ENCODE results near the gene CWC27.
A peak's percentile ranks its signal among the peaks of the same experiment; 100 is the strongest.

CWC27 gene

DNA sequence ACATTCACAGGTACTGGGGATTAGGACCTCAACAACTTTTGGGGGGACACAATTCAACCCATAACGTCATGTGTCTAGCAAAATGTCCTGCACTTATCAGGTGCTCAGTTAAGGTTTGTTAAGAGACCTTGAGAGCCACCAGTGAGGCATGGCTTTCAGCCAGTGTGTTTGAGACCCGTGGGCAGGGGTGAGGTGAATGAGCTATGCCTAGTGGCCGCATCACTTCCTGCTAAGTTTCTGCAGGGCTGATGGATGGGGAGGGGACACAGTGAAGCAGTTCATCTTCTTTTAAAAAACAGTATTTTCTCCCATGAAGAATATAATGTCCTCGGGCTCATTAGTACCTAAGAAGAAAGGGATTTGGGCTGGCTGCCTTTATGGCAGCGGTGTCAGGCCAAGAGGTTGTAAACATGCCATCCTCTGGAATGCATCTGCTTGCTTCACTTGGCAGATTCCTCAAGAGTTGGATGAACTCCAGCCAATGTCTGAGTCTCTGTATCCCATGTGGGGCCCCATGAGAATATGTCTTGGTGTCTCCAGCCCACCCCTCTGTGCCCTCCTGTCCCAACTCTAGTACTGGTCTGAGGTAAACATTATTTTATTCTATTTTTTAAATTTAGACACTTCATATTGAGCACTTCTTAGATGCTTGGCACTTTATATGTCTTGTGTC, 282.2 kb downstream of the CWC27 start:
- H3K27me3 Mint-ChIP-seq, result no peaks in the 10 kb centered on the region

DNA sequence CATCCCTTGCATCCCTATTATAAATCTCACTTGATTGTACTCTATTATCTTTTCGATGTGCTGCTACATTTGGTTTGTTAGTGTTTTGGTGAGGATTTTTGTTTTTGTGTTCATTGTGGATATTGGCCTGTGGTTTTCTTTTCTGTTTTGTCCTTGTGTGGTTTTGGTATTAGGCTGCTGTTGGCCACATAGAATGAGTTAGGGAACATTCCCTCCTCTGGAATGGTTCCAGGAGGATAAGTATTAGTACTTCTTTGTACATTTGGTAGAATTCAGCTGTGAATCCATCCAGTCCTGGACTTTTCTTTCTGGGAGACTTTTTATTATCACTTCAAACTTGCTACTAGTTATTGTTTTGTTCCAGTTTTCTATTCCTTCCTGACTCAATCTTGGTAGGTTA, 287.2 kb downstream of the CWC27 start:
- Mint-ChIP-seq H3K36me3 (ENCODE audit: low read depth) (no peaks in the 10 kb centered on the region), H3K4me3 (no peak overlapping the region), H3K4me1 (ENCODE audit: low read depth) (peaks cover 13% of the 10 kb centered on the region), H3K27me3 (no peaks in the 10 kb centered on the region), H3K9me3 (no peaks in the 10 kb centered on the region), H3K27ac (no peak overlapping the region)

More for the DNA sequence above, 282.2 kb downstream of the CWC27 start:
- H3K4me3 Mint-ChIP-seq, result no peak overlapping the region
- H3K27ac Mint-ChIP-seq, result no peak overlapping the region
- no peaks in the 10 kb centered on the region for H3K9me3 Mint-ChIP-seq
- H3K36me3 Mint-ChIP-seq (ENCODE audit: low read depth), result no peaks in the 10 kb centered on the region
- H3K4me1 Mint-ChIP-seq (ENCODE audit: low read depth), result peaks cover 11% of the 10 kb centered on the region

DNA sequence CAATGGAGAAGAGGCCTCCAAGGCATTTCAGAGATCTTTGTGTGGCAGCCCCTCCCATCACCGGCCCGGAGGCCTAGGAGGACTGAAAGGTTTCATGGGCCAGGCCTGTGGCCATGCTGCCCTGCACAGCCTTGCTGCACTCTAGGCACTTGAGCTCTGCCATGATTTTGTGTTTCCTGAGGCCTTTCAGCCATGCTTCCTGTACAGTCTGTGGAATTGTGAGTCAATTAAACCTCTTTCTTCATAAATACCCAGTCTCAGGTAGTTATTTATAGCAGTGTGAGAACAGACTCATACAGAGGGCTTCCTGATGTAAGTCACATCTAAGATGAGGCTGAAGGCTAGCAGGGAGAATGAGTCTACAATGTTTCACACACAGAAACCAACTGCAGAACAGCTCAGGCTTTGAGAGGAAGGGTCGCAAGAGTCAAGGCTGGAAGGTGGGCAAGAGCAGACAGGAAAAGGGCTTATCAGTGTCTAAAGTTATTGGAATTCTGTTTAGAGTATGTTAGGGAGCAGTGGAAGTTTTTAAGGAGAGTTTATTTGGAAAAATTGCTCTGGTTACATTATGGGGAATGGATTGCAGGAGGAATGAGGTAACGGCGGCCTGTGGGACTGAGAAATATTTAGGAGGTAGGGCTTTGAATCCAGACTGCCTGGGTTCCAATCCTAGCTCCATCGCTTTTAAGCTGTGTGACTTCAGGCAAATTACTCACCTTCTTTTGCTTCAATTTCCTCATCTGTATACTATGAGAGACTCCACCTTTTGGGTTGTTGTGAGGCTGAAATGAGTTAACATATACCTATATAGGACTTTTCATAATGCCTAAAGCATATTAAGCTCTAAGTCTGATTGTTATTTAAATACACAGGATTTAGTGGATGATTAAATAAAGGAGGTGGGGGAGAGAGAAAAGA, 291.2 kb downstream of the CWC27 start:
- Mint-ChIP-seq H3K9me3 (no peaks in the 10 kb centered on the region), H3K27me3 (peaks cover under 1% of the 10 kb centered on the region), H3K36me3 (ENCODE audit: low read depth) (no peaks in the 10 kb centered on the region), H3K27ac (peak overlapping the region; percentile 68), H3K4me1 (ENCODE audit: low read depth) (peaks cover 22% of the 10 kb centered on the region), H3K4me3 (no peak overlapping the region)

DNA sequence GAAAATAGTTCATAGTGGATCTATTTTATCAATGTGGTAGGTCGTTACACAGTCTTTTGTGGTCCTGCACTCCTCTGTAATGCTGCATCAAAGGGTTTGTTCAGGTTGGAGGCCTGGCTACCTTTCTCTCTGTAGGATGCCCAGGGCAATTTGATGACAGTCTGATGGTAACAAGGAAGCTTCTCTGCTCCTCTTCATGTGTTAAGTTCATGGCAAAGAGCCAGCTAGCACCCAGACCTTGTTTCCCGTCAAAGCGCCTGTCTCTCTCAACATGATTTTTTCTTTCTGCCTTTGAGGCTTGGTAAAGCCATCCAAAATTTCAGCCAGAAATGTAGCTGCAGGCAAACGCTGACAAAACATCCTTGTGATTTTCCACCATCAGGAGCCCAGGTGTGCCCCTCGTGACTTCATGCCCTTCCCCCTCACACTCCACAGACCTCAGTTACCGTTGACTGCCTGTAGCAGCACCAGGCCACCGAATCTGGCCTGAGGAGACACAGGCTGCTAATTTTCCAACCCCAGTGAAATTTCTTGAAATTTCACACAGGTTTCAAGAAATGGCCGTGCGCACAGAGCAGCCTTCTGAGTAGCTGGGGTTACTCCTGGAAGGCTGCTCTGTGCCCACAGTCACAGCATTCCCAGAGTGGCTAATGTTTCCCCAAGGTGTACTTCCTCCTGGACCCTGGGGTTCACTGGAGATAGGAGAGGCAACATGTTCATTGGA, 292.7 kb downstream of the CWC27 start:
- Mint-ChIP-seq H3K27ac (no peak overlapping the region), H3K4me3 (no peak overlapping the region), H3K4me1 (ENCODE audit: low read depth) (peaks cover 30% of the 10 kb centered on the region), H3K36me3 (ENCODE audit: low read depth) (no peaks in the 10 kb centered on the region), H3K9me3 (no peaks in the 10 kb centered on the region), H3K27me3 (peaks cover 5% of the 10 kb centered on the region)

DNA sequence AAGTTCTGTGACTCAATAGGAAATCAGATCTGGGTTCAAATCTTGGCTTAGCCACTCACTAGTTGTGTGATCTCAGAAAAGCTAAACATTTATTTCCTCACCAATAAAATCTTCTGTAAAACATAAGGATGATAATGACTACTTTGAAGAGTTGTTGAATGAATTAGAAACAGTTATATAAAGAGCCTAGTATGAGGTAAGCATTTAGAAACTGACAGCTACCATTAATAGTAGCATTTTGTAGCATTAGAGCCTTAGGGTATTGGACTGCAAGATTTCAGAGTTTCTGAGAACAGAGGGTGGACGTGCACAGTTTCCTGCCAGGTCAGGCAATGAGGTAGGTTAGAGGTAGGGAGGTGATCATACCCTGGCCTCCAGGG, 293.2 kb downstream of the CWC27 start:
- Mint-ChIP-seq H3K27ac (no peak overlapping the region), H3K4me1 (ENCODE audit: low read depth) (peaks cover 30% of the 10 kb centered on the region), H3K27me3 (peaks cover 5% of the 10 kb centered on the region), H3K9me3 (no peaks in the 10 kb centered on the region), H3K36me3 (ENCODE audit: low read depth) (no peaks in the 10 kb centered on the region), H3K4me3 (no peak overlapping the region)

GRCh38 chr5:65062469-65063083, 293.8 kb downstream of the CWC27 start:
- Mint-ChIP-seq H3K27ac (no peak overlapping the region), H3K9me3 (no peaks in the 10 kb centered on the region), H3K36me3 (ENCODE audit: low read depth) (no peaks in the 10 kb centered on the region), H3K4me3 (no peak overlapping the region), H3K4me1 (ENCODE audit: low read depth) (peaks cover 30% of the 10 kb centered on the region), H3K27me3 (peaks cover 5% of the 10 kb centered on the region)

DNA sequence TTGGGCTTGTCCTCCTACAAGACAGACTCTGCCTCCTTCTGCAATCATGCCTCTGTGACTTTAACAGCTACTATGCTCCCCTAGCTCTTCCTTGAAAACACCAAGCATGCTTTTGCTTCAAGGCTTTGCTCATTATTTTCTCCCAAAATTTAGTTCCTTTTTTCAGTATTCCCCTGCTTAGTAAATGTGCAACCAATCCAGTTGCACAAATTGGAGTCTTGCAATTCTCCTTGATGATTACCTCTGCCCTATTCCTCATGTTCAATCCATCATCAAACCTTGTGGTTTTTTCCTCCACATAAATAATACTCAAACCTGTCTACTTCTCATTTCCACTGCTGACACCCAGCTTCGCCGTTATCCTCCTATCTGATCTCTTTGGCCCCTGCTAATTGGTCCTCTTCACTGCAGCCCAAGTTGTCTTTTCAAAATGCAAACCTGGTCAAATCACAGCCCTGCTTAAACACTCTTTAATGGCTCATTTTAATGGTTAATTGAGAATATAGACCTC, 296.3 kb downstream of the CWC27 start:
- no peak overlapping the region for H3K4me3 Mint-ChIP-seq
- no peak overlapping the region for H3K27ac Mint-ChIP-seq
- peaks cover 26% of the 10 kb centered on the region for H3K4me1 Mint-ChIP-seq (ENCODE audit: low read depth)
- no peaks in the 10 kb centered on the region for H3K36me3 Mint-ChIP-seq (ENCODE audit: low read depth)
- H3K9me3 Mint-ChIP-seq, result no peaks in the 10 kb centered on the region
- H3K27me3 Mint-ChIP-seq, result peaks cover 5% of the 10 kb centered on the region

- H3K9me3 Mint-ChIP-seq, result no peaks in the 10 kb centered on the region
- peaks cover 12% of the 10 kb centered on the region for H3K4me1 Mint-ChIP-seq (ENCODE audit: low read depth)
- H3K27ac Mint-ChIP-seq, result no peak overlapping the region
- H3K36me3 Mint-ChIP-seq (ENCODE audit: low read depth), result no peaks in the 10 kb centered on the region
- no peak overlapping the region for H3K4me3 Mint-ChIP-seq
- peaks cover 5% of the 10 kb centered on the region for H3K27me3 Mint-ChIP-seq
These were observed 297.8 kb downstream of the CWC27 start for GRCh38 chr5:65066387-65067146.

DNA sequence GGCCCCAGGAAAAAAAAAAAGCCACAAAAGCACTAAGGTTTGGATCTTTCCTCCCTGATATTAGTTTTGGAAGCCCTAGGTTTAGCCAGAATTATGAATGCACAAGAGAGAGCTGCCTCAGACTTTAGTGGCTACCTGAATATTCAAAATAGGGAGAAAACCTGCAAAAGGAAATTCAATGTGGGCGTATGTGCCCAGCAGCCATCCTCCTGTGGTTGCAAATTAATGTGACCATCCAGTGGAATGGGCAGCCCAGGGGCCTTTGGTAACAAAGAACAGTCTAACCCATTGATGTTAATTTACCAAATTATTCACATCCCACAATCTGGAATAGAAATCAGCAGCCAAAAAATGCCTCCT, 298.4 kb downstream of the CWC27 start:
- H3K4me1 Mint-ChIP-seq (ENCODE audit: low read depth), result peaks cover 9% of the 10 kb centered on the region
- no peaks in the 10 kb centered on the region for H3K9me3 Mint-ChIP-seq
- peaks cover 5% of the 10 kb centered on the region for H3K27me3 Mint-ChIP-seq
- H3K4me3 Mint-ChIP-seq, result no peak overlapping the region
- H3K36me3 Mint-ChIP-seq (ENCODE audit: low read depth), result no peaks in the 10 kb centered on the region
- no peak overlapping the region for H3K27ac Mint-ChIP-seq

Data from stimulated activated naive CD8-positive, alpha-beta T cell treated with anti-CD3 and anti-CD28 coated beads, Interleukin-15, Interleukin-2, amounts not matched to agents 100 ng/mL and 50 ng/mL, for 24 hours (primary cell).